Glutamatergic neuron (in vitro differentiated cells): ENCODE data around the gene PAQR4. TPM values are rescaled to one million over a fixed set of nuclear protein-coding genes. Genes with fewer than 3 reads are reported as not detected.

ENCODE experiments used
- DNase-seq: peaks from one replicate; pipeline ENCODE4 v3.0.0; 2022
- H3K27ac Mint-ChIP-seq: one replicate; pipeline ENCODE4 v1.8.0; 2020; ENCODE audit warnings: mild to moderate bottlenecking, mixed read lengths, inconsistent platforms; ENCODE audit not compliant: unreplicated experiment
- H3K27me3 Mint-ChIP-seq: one replicate; pipeline ENCODE4 v1.8.0; 2020; ENCODE audit warnings: mild to moderate bottlenecking, moderate library complexity, mixed read lengths, inconsistent platforms; ENCODE audit not compliant: unreplicated experiment
- H3K36me3 Mint-ChIP-seq: one replicate; pipeline ENCODE4 v1.8.0; 2020; ENCODE audit warnings: mild to moderate bottlenecking, mixed read lengths, inconsistent platforms; ENCODE audit not compliant: unreplicated experiment
- H3K4me1 Mint-ChIP-seq: one replicate; pipeline ENCODE4 v1.8.0; 2020; ENCODE audit warnings: mild to moderate bottlenecking, low read depth, mixed read lengths, inconsistent platforms; ENCODE audit not compliant: unreplicated experiment
- H3K4me3 Mint-ChIP-seq: one replicate; pipeline ENCODE4 v1.8.0; 2020; ENCODE audit warnings: mild to moderate bottlenecking, mixed read lengths, inconsistent platforms; ENCODE audit not compliant: unreplicated experiment
- H3K9me3 Mint-ChIP-seq: one replicate; pipeline ENCODE4 v1.8.0; 2020; ENCODE audit warnings: mild to moderate bottlenecking, moderate library complexity, mixed read lengths, inconsistent platforms; ENCODE audit not compliant: unreplicated experiment
- total RNA-seq: library from RNA; stranded (reverse); fragmentation: NEBNext Ultra II Directional; extraction: Animal tissue kit (Norgen Biotek cat#: 25700); gene quantifications from one replicate; pipeline ENCODE4 v1.2.1, GENCODE V29; 2021; ENCODE audit not compliant: unreplicated experiment
- TF ChIP-seq, protein P1 (sequence below): fragments of 200-600 bp; sonication (generic); IDR thresholded peaks from one replicate; pipeline ENCODE4 v1.5.0; 2021; ENCODE audit not compliant: partially characterized antibody, unreplicated experiment

PAQR4 gene
- total RNA-seq, 1 donor from 2014 or later, result 69.1 TPM

DNA sequence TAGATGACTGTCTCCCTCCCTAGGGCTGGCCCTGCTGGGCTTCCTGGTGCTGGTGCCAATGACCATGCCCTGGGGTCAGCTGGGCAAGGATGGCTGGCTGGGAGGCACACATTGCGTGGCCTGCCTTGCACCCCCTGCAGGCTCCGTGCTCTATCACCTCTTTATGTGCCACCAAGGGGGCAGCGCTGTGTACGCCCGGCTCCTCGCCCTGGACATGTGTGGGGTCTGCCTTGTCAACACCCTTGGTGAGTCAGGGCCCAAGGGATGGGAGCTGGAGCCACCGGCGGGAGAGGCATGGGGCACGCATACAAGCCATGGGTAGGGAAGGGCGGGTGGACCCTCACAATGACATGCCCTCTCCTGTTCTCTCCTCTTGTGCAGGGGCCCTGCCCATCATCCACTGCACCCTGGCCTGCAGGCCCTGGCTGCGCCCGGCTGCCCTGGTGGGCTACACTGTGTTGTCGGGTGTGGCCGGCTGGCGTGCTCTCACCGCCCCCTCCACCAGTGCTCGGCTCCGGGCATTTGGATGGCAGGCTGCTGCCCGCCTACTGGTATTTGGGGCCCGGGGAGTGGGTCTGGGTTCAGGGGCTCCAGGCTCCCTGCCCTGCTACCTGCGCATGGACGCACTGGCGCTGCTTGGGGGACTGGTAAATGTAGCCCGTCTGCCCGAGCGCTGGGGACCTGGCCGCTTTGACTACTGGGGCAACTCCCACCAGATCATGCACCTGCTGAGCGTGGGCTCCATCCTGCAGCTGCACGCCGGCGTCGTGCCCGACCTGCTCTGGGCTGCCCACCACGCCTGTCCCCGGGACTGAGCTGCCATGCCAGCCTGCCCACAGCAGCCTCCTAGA is 2.2 kb downstream of the PAQR4 start:
- H3K27me3 Mint-ChIP-seq, result peaks cover 8% of the 10 kb centered on the region

DNA sequence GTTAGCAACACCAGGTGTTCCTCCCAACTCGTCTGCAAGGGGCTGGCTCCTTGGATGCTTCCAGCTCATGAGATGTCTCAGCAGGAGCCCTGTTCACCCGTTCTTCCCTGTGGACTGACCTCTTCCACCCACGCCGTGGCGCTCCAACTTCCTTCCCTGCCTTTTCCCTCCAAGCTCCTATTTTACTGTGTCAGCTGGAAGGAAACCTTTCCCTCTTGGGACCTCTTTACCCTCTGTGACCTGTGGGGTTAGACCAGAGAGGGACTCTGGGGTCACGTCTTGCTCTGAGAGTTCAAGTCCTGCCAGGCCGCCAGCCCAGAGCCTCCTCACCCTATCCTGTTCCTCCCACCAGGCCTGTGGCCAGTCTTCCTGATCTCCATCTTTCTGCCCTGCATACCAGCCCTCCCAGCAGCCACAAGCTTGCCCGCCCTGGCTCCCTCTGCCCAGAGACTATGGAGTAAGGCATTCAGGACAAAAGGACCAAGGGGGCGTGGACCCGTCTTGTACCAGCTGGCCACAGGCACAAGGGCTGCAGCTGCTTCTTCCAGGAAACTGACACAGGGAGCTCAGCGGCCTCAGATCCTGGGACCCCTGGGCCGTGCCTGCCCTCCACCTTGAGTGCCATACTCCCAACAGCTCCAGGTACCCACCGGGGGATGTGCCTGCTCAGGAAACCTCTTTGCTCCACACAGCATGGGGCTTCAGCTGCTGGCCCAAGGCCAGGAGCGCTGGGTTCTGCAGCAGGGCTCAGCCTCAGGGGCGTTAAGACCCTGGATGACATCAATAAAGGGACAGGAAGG is 3.0 kb downstream of the PAQR4 start:
- DNase-seq, result no peak
- Mint-ChIP-seq H3K27me3 (peaks cover 8% of the 10 kb centered on the region), H3K4me1 (peaks cover 11% of the 10 kb centered on the region), H3K27ac (no peak overlapping the region), H3K4me3 (peak overlapping the region; percentile 20), H3K36me3 (no peaks in the 10 kb centered on the region), H3K9me3 (peaks cover 4% of the 10 kb centered on the region)
- TF ChIP-seq, protein P1, sequence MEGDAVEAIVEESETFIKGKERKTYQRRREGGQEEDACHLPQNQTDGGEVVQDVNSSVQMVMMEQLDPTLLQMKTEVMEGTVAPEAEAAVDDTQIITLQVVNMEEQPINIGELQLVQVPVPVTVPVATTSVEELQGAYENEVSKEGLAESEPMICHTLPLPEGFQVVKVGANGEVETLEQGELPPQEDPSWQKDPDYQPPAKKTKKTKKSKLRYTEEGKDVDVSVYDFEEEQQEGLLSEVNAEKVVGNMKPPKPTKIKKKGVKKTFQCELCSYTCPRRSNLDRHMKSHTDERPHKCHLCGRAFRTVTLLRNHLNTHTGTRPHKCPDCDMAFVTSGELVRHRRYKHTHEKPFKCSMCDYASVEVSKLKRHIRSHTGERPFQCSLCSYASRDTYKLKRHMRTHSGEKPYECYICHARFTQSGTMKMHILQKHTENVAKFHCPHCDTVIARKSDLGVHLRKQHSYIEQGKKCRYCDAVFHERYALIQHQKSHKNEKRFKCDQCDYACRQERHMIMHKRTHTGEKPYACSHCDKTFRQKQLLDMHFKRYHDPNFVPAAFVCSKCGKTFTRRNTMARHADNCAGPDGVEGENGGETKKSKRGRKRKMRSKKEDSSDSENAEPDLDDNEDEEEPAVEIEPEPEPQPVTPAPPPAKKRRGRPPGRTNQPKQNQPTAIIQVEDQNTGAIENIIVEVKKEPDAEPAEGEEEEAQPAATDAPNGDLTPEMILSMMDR, result no peak

More for the DNA sequence above, 2.2 kb downstream of the PAQR4 start:
- peaks cover 11% of the 10 kb centered on the region for H3K4me1 Mint-ChIP-seq
- H3K4me3 Mint-ChIP-seq, result peak overlapping the region; percentile 78
- no peak overlapping the region for H3K27ac Mint-ChIP-seq
- H3K9me3 Mint-ChIP-seq, result peaks cover 4% of the 10 kb centered on the region
- TF ChIP-seq, protein P1, result no peak
- DNase-seq, result no peak
- H3K36me3 Mint-ChIP-seq, result no peaks in the 10 kb centered on the region

DNA sequence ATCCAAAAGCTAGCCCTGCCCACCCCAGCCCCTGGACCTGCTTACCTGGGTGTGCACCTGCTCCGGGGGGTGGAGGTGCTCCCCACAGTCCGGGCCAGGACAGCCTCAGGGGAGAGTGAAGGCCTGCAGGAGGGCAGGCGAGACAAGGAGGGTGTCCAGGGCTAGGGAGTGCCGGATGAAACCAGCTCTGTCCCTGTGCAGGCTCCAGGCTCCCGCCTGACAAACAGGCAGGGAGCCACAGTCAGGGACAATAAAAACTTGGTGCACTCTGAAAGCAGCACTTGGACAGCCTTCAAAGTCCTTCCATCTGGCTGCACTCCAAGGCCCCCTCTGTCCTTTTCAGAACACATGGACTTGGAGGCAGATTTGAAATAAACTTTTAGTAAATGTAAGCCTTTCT is 3.9 kb downstream of the PAQR4 start:
- no peak overlapping the region for H3K4me3 Mint-ChIP-seq
- peaks cover 5% of the 10 kb centered on the region for H3K27me3 Mint-ChIP-seq
- H3K4me1 Mint-ChIP-seq, result peaks cover 10% of the 10 kb centered on the region
- TF ChIP-seq, protein P1, result no peak
- no peak for DNase-seq
- H3K9me3 Mint-ChIP-seq, result peaks cover 3% of the 10 kb centered on the region
- H3K27ac Mint-ChIP-seq, result no peak overlapping the region
- H3K36me3 Mint-ChIP-seq, result no peaks in the 10 kb centered on the region

DNA sequence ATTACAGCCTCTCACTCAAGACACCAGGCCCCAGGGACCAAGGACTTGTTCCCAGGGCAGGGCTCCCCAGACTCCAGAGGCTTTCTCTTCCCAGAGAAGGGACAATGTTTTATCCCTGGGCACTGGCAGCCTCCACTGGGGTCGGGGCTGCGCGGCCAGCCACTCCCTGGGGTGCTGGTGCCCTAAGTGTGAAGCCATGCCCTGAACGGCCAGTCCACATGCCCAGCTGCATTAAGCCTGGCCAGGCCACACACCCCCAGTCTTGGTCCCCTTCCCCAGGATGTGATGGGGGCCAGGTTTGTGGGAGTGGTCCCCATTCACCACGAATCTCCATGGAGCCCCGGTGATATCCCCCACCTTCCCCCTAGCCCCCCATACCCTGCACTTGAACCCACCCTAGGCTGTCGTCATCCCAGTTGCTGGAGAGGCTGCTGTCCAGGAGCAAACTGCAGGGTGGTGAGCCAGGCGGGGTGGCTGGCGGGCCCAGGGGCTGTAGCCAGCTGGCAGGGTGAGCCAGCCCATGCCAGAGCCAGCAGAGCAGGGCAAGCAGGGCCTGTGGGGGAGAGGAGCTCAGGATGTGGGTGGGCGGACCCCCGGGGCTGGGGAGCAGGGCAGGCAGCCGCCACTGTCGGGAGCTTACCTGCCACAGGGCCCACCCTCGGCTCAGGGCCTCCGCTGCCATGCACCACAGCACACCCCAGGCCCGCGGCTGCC is 4.6 kb downstream of the PAQR4 start:
- Mint-ChIP-seq H3K4me1 (peaks cover 6% of the 10 kb centered on the region), H3K36me3 (no peaks in the 10 kb centered on the region), H3K4me3 (no peak overlapping the region), H3K27me3 (no peaks in the 10 kb centered on the region), H3K27ac (no peak overlapping the region), H3K9me3 (no peaks in the 10 kb centered on the region)
- TF ChIP-seq, protein P1, result no peak
- DNase-seq, result no peak
